ENCODE data around the gene BIN1.
"Not testable (repeated sequence)": the region's sequence is repeated elsewhere in the genome, so short reads cannot be mapped to it uniquely, and the experiment has no call there.

BIN1 gene

GRCh38 chr2:127133793-127134192, 26.8 kb upstream of the BIN1 start:
- no peak for DNase-seq (ENCODE audit: low spot score)

DNA sequence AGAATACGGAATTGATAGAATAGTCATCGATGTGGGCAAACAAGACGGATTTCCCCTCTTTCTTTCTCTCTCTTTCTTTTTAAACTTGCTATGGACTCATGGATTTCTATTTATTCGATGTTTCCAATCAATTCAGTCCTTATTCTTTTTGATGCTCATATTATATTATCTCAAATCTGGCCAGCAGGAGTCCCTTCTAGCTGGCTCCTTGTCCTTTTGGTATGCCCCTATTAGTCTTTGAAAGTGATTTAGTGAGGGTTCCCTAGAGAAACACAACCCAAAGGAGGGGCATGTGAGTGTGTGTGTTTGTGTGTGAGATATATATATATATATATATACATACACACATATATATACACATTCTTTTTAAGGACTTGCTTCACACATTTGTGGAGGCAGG, 23.5 kb upstream of the BIN1 start:
- no peak for DNase-seq (ENCODE audit: low spot score)

DNA sequence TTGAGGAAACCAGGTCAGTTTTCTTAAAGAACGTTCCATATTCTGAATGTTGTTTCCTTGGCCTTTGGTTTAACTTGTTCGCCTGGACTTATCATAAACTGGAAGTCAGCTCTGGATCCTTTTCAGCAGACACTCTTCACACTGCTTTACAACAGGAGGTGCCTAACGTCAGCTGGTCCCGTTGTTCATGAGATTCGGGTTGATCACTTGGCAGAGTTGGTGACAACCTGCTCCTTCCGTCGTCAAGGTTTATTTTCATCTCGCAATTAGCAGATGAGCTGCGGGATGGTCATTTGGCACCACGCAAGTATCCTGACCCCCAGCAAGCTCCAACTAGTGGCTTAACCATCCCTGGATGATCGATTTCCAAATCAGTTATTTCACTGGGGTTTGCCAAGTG, 23.0 kb upstream of the BIN1 start:
- no peak for DNase-seq (ENCODE audit: low spot score)

GRCh38 chr2:127128445-127128904, 21.5 kb upstream of the BIN1 start:
- DNase-seq (ENCODE audit: low spot score) = no peak

DNA sequence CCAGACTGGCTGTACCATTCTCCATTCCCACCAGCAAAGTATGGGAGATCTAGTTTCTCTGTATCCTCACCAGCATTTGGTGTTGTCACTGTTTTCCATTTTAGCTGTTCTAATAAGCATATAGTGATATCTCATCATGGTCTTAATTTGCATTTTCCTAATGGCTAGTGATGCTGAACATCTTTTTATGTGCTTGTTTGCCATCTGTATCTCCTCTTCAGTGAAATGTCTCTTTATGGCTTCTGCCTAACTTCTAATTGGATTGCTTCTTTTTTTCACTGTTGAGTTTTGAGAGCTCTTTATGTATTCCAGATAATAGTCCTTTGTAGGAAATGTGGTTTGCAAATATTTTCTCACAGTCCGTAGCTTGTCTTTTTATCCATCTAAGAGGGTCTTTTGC, 18.9 kb upstream of the BIN1 start:
- no peak for DNase-seq (ENCODE audit: low spot score)

DNA sequence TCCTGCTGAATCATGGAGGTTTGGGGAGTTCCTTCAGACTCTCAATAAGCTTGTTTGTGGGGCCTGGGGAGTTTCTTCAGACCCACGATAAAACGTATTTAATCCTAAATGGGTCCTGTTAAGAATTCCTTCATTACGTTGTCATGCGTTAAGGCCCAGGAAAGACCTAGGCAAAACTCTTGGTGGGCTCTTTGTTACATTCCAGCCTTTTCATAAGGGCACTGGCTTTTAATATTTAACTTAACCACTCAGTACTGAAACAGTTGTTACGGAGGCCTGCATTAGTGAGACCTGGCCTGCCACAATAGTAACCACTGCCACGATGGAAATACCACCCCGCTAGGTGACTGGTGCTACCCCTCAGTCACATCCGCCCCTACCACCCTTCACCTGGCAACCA, 17.5 kb upstream of the BIN1 start:
- DNase-seq (ENCODE audit: low spot score) = no peak

- no peak for DNase-seq (ENCODE audit: low spot score)
Observed at GRCh38 chr2:127122361-127123027, 15.5 kb upstream of the BIN1 start.

GRCh38 chr2:127121776-127122176, 14.8 kb upstream of the BIN1 start:
- no peak for DNase-seq (ENCODE audit: low spot score)

DNA sequence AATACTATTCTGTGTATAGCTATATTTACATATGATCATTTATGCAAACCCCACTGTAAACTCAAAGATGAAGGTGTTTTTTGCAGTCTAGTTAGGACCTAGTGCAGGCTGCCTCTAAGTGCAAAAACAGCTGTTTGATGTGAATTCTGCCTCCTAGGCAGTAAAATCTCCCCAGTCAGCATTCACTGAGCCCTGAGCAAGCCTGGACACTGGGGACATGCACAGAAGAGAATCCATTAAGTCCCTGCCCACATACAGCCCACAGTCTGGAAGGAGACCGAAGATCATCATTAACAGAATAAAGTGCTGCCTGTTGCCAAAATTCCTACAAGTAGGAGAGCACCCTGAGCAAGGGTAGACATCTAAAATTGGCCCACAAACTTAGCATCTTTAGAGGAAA, 14.4 kb upstream of the BIN1 start:
- no peak for DNase-seq (ENCODE audit: low spot score)

- DNase-seq (ENCODE audit: low spot score) = not testable (repeated sequence)
Observed at GRCh38 chr2:127120408-127120807, 13.5 kb upstream of the BIN1 start.

- DNase-seq (ENCODE audit: low spot score) = no peak
Observed at GRCh38 chr2:127118467-127118866, 11.5 kb upstream of the BIN1 start.

DNA sequence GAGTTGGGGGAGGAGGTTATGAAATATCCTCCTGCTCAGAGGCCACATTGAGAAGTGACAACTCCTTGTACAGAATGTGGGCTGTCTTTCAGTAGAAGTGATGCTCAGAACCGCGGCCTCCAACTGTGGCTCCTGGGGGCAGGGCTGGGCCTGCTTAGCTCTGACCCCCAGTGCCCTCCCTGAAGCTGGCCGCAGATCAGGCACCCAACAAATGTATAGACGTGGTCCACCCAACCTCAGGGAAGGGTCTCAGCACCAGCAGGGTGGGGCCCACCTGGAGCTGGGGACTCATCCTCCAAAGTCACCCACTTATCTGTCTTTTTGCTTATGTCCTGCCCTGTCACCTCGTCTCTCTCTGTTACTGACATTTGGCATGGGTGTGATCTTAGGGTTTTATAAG, 11.1 kb upstream of the BIN1 start:
- DNase-seq (ENCODE audit: low spot score) = no peak

GRCh38 chr2:127117603-127118002, 10.6 kb upstream of the BIN1 start:
- DNase-seq (ENCODE audit: low spot score) = no peak

GRCh38 chr2:127115471-127116199, 8.7 kb upstream of the BIN1 start:
- no peak for DNase-seq (ENCODE audit: low spot score)

DNA sequence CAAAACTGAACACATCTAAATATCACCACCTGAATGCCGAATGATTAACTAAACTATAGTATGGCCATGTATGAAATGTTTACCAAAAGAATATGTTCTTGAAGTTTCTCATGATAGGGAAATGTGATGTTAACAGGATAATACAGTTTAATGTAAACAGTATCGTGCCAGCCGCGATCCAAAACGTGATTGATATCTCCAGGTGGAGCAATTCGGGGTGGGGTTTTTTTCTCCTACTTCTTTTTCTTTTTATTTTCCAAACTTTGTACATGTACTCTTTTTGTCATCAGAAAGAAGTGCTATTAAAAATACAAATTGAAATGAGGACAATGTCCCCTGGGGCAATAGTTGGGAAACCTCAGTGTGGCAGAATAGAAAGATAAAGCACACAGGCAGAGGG, 4.0 kb upstream of the BIN1 start:
- no peak for DNase-seq (ENCODE audit: low spot score)

GRCh38 chr2:127108090-127108523, 1.2 kb upstream of the BIN1 start:
- DNase-seq (ENCODE audit: low spot score) = no peak

- DNase-seq (ENCODE audit: low spot score) = no peak
Observed at GRCh38 chr2:127107622-127107999, 657 bp upstream of the BIN1 start.

GRCh38 chr2:127106457-127106990, 430 bp downstream of the BIN1 start:
- DNase-seq (ENCODE audit: low spot score) = no peak

DNA sequence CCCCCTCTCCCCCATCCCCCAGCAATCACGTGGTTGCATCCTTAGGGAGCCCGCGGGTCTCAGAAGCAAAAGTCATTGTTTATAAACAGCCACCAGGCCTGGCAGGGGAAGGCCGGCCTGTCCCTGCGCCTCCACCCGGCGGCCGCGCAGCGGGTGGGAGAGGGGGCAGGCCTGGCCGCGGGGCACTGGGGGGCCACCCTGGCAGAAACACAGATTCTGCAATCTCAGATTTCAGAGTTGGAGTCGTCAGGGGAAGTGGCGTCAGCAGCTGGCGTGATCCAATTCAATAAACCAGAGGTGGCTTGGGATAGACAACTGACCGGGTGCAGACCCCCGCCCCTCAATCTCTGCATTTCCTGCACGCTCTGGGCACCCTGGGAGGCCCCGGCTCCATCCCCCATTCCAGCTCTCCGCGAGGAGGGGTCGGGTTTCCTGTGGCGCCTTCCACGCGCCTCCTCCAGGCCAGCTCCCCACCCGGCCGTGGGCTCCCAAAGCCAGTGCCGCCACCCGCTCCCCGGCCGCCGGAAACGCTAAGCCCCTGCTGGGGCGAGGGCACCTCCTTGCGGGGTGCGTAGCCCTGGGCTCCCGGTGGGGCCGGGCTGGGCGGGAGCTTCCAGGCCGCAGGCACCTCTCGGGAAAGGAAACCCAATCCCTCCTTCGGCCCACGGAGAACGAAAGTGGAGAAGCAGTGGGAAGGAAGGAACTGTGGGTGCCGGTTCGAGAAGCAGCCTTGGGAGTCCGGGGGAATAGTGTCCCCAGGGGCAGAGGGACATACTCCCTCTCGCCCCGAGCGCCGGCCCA, 1.1 kb downstream of the BIN1 start:
- no peak for DNase-seq (ENCODE audit: low spot score)

DNA sequence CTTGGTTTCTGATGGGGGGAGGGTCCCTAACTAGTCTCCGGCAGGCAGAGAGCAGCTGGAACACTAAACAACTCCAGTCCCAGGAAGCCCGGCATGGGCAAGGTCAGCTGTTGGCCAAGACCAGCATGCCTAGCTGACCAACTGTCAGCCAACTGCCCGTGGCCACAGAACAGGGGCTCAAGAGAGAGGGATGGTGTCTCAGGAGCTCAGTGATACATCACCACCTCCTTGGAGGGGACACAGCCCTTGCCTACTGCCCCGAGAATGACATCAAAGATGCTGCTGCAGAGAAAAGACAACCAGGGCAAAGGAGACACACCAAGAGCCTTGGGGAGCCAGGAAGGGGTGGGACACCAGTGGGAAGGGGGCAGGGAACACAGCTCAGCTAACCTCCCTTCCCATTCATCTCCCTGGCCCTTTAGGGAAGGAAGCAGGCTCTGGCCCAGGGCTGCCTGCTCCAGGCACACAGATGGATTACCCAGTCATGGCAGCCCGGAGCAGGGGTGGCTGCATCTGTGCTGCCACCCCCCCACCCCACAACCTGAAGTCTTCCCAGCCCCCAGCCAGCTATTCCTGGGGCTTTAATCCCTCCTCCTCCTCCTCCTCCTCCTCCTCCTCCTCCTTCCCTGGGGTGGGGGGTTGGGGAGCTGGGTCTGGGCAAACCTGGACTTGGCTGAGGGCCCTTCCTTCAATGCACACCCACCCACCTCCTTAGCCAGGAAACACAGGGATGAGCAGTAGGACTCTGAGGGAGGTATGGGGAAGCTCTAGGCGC, 1.9 kb downstream of the BIN1 start:
- DNase-seq (ENCODE audit: low spot score) = no peak

GRCh38 chr2:127104166-127104660, 2.7 kb downstream of the BIN1 start:
- DNase-seq (ENCODE audit: low spot score) = no peak

Measured in cerebellar cortex (tissue), 1 donor.